Right cardiac atrium (tissue), 5 donors: Measurements from ENCODE around the gene KIF2C. TPM values are rescaled to one million over a fixed set of nuclear protein-coding genes. Genes with fewer than 3 reads are reported as not detected.
"Not testable (repeated sequence)": the region's sequence is repeated elsewhere in the genome, so short reads cannot be mapped to it uniquely, and the experiment has no call there.

Source experiments
- ATAC-seq, 2 donors: fragments of 200-7000 bp; cut with Tn5 transposase; one replicate each; pipeline versions ENCODE4 v1.8.0 to v1.9.1; 2020; ENCODE audit warnings: moderate library complexity in 2 of 2, mild to moderate bottlenecking in 1 of 2
- DNase-seq, 3 donors: peaks; one replicate each; pipeline ENCODE4 v3.0.0-alpha.2; 2020
- H3K27ac ChIP-seq: one replicate; pipeline ENCODE4 v1.5.1; 2013; ENCODE audit warnings: mild to moderate bottlenecking, low read length, control low read depth, moderate library complexity
- H3K27me3 ChIP-seq: one replicate; pipeline ENCODE4 v1.6.1; 2013; ENCODE audit not compliant: control insufficient read depth, insufficient read depth
- H3K4me1 ChIP-seq: one replicate; pipeline ENCODE4 v1.6.1; 2013; ENCODE audit warnings: low read length; ENCODE audit not compliant: control insufficient read depth, insufficient read depth
- H3K4me3 ChIP-seq: one replicate; pipeline ENCODE4 v1.5.1; 2013; ENCODE audit warnings: low read length, control low read depth
- H3K9me3 ChIP-seq: one replicate; pipeline ENCODE4 v1.6.1; 2013; ENCODE audit warnings: low read length; ENCODE audit not compliant: control insufficient read depth
- WGBS: extraction: QIAGEN DNeasy Blood & Tissue Kit; methylation state at CpG from one replicate; pipeline ENCODE4 v1.1.7; 2013; 5-methylcytosine and 5-hydroxymethylcytosine counted together
- intact Hi-C, 4 donors: fragments of 100-400 bp; cut with DNase I; formaldehyde crosslinking; loops; one replicate each; pipeline versions ENCODE4 v1.11.0 to v1.14.0; 2022 to 2023
- polyA plus RNA-seq: library from polyadenylated mRNA; stranded (reverse); fragments of 200-250 nt; gene quantifications from one replicate; pipeline ENCODE4 v1.2.3, GENCODE V29; 2013
- total RNA-seq, 4 donors: library from RNA; stranded (reverse); fragmentation: NEBNext Ultra II Directional; extraction: Animal tissue kit (Norgen Biotek cat#: 25700); gene quantifications; one replicate each; pipeline ENCODE4 v1.2.1, GENCODE V29; 2021
- donor health status: healthy with polysubstance abuse.
- donor health status: DM: no; HTN: yes; CAD: no.
- donor health status: DM: no; HTN: no; CAD: no.
- donor health status: DM: no; HTN: yes; CAD: no; lungs with severe emphysema.
- donor health status: DM: yes; HTN: yes; CAD: no.

The KIF2C gene
- total and polyA plus RNA-seq, 5 donors, result 0.39 to 2.5 (median 1.6) TPM

- no peaks in the 10 kb centered on the region for H3K27me3 ChIP-seq
- WGBS, result 6% methylated on average over 16 of the region's 16 CpGs
- no peak overlapping the region for H3K4me3 ChIP-seq
- intact Hi-C loops, result no loop called here
- peak; percentile 98 to 99 (median 99) for DNase-seq
- H3K9me3 ChIP-seq, result no peaks in the 10 kb centered on the region
- peaks cover 41% of the 10 kb centered on the region for H3K4me1 ChIP-seq
- H3K27ac ChIP-seq, result peak overlapping the region; percentile 98
- peak; percentile 84 to 86 for ATAC-seq
These were observed 67.9 kb downstream of the KIF2C start for GRCh38 chr1:44807364-44808062.

GRCh38 chr1:44808063-44808937 is 68.7 kb downstream of the KIF2C start, which contains the start of gene BTBD19:
Gene BTBD19 (plus strand): TSS chr1:44808523. CDS start chr1:44808821, 298 bp downstream.
- Histone ChIP-seq H3K4me1 (peaks cover 38% of the 10 kb centered on the region), H3K27ac (peak within 1 kb of the TSS; percentile 98), H3K9me3 (no peaks in the 10 kb centered on the region), H3K27me3 (no peaks in the 10 kb centered on the region), H3K4me3 (peak within 1 kb of the TSS; percentile 23)
- ATAC-seq (peak; percentile 72 to 74), DNase-seq (peak; percentile 92 to 96 (median 96))
- WGBS, result 26% methylated on average over 23 of the region's 23 CpGs
- intact Hi-C loops, result no loop called here

- Histone ChIP-seq H3K27me3 (no peaks in the 10 kb centered on the region), H3K4me1 (peaks cover 38% of the 10 kb centered on the region), H3K4me3 (peak overlapping the region; percentile 23), H3K27ac (peak overlapping the region; percentile 98), H3K9me3 (no peaks in the 10 kb centered on the region)
- intact Hi-C loops, result no loop called here
- 28% methylated on average over 6 of the region's 6 CpGs for WGBS
- DNase-seq (peak; percentile 61 to 83 (median 83)), ATAC-seq (no peak)
These were observed 69.6 kb downstream of the KIF2C start for GRCh38 chr1:44808938-44809917.

GRCh38 chr1:44810101-44810761 is 70.6 kb downstream of the KIF2C start:
- no peak for ATAC-seq
- peaks cover 38% of the 10 kb centered on the region for H3K4me1 ChIP-seq

GRCh38 chr1:44810762-44811105 is 71.1 kb downstream of the KIF2C start:
- 90% methylated on average over 4 of the region's 4 CpGs for WGBS

More at GRCh38 chr1:44810101-44810761, 70.6 kb downstream of the KIF2C start:
- intact Hi-C loops, result no loop called here
- Histone ChIP-seq H3K4me3 (no peak overlapping the region), H3K27ac (peak overlapping the region; percentile 98), H3K9me3 (no peaks in the 10 kb centered on the region), H3K27me3 (no peaks in the 10 kb centered on the region)
- WGBS, result 45% methylated on average over 12 of the region's 12 CpGs
- DNase-seq, result peak; percentile 74 to 86 (median 79)

GRCh38 chr1:44811234-44811633 is 71.6 kb downstream of the KIF2C start:
- H3K4me1 ChIP-seq, result peaks cover 38% of the 10 kb centered on the region
- peak in 1 of 3 donors; percentile 2 for DNase-seq
- H3K27me3 ChIP-seq, result no peaks in the 10 kb centered on the region
- H3K4me3 ChIP-seq, result no peak overlapping the region
- 58% methylated on average over 8 of the region's 8 CpGs for WGBS
- H3K9me3 ChIP-seq, result no peaks in the 10 kb centered on the region
- peak overlapping the region; percentile 14 for H3K27ac ChIP-seq
- ATAC-seq, result no peak
- intact Hi-C loops, result no loop called here

More at GRCh38 chr1:44810762-44811105, 71.1 kb downstream of the KIF2C start:
- intact Hi-C loops, H3K27ac ChIP-seq, DNase-seq, H3K4me3 ChIP-seq, ATAC-seq, H3K9me3 ChIP-seq, H3K27me3 ChIP-seq: not testable (repeated sequence)
- H3K4me1 ChIP-seq, result peaks cover 38% of the 10 kb centered on the region

- 58% methylated on average over 48 of the region's 48 CpGs for WGBS
- DNase-seq, result peak in 2 of 3 donors; percentile 52 to 67
- Histone ChIP-seq H3K27ac (peak overlapping the region; percentile 26), H3K27me3 (no peaks in the 10 kb centered on the region), H3K4me3 (peak overlapping the region; percentile 17), H3K4me1 (peaks cover 22% of the 10 kb centered on the region), H3K9me3 (no peaks in the 10 kb centered on the region)
- ATAC-seq, result peak in 1 of 2 donors; percentile 1
- intact Hi-C loops, result no loop called here
These were observed 73.3 kb downstream of the KIF2C start for GRCh38 chr1:44812822-44813543.

- H3K4me1 ChIP-seq, ATAC-seq, H3K27me3 ChIP-seq, H3K27ac ChIP-seq, H3K4me3 ChIP-seq, intact Hi-C loops, H3K9me3 ChIP-seq: not testable (repeated sequence)
- WGBS, result 91% methylated on average over 9 of the region's 9 CpGs
- peak in 1 of 3 donors; percentile 9 for DNase-seq
These were observed 76.3 kb downstream of the KIF2C start for GRCh38 chr1:44815926-44816325.

GRCh38 chr1:44817307-44817706 is 77.7 kb downstream of the KIF2C start:
- ATAC-seq, result no peak
- intact Hi-C loops, result no loop called here
- H3K4me3 ChIP-seq, result no peak overlapping the region
- 81% methylated on average over 2 of the region's 2 CpGs for WGBS
- H3K27me3 ChIP-seq, result no peaks in the 10 kb centered on the region
- peaks cover 2% of the 10 kb centered on the region for H3K4me1 ChIP-seq
- DNase-seq, result no peak
- H3K27ac ChIP-seq, result no peak overlapping the region
- H3K9me3 ChIP-seq, result no peaks in the 10 kb centered on the region
